Measurements from ENCODE around the gene PODXL2. TPM values are rescaled to one million over a fixed set of nuclear protein-coding genes. Genes with fewer than 3 reads are reported as not detected.
"Not testable (repeated sequence)": the region's sequence is repeated elsewhere in the genome, so short reads cannot be mapped to it uniquely, and the experiment has no call there.

PODXL2 gene
- total RNA-seq, 2 donors from 2014 or later: 0.69 to 1.4 TPM

DNA sequence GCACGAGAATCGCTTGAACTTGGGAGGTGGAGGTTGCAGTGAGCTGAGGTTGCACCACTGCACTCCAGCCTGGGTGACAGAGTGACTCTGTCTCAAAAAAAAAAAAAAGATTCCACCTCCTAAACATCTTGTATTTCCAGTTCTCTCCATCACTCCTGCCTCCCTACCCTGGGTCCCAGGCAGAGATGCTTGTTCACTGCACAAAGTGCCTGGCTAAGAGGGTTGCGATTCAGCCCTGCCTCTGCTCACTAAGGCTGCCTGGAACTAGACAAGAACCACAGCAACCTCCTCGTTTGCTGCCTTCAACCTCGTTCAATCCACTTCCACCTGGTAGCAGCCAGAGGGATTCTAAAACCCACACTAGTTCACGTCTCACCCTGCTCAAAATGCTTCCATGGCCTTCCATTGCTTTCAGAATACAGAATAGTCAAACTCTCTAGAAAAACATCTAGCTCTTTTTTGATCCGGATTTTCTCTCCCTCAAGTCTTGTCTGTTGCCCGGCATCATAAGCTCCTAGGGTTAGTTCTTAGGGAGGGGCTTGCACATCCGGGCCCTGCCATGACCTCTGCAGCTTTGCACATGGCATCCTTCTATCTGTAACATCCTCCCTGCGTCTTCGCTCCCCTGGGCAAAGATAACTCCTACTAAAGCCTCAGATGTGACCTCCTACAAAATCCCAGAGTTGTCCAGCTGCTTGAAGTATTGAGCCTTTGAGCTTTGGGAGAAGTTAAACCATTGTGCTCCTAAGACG is 31.8 kb upstream of the PODXL2 start:
- peak overlapping the region; percentile 90 for H3K4me3 Mint-ChIP-seq
- no peaks in the 10 kb centered on the region for H3K9me3 Mint-ChIP-seq
- H3K36me3 Mint-ChIP-seq (ENCODE audit: low read depth): peaks cover 43% of the 10 kb centered on the region
- no peaks in the 10 kb centered on the region for H3K27me3 Mint-ChIP-seq
- ATAC-seq (replicated peaks): no peak
- H3K27ac Mint-ChIP-seq: peak overlapping the region; percentile 87
- H3K4me1 Mint-ChIP-seq: peaks cover 14% of the 10 kb centered on the region

DNA sequence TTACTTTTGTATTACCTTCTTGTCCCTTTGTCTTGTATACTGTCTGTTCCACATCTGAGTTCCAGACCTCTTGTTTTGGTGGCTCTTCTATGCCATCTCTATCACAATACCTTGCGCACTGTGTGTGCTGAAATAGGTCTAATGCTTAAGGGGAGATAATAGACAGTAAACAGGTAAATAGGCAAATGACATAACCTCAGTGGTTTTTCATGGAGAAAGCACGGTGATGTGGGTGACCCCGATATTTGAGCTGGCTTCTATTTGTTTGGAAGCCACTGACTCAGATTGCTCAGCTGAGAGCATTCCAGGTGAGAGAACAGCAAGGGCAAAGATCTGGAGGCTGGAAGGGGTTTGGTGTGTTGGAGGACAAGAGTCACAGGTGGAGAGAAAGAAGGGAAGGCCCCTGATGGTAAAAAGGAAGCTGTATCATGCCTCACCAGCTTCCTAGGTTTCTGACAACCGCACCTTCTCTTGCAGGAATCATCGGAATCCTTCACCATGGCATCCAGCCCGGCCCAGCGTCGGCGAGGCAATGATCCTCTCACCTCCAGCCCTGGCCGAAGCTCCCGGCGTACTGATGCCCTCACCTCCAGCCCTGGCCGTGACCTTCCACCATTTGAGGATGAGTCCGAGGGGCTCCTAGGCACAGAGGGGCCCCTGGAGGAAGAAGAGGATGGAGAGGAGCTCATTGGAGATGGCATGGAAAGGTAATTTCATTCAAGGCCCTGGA is 30.0 kb upstream of the PODXL2 start:
- H3K36me3 Mint-ChIP-seq (ENCODE audit: low read depth): peaks cover 61% of the 10 kb centered on the region
- no peaks in the 10 kb centered on the region for H3K27me3 Mint-ChIP-seq
- ATAC-seq (replicated peaks): no peak
- H3K4me3 Mint-ChIP-seq: peak overlapping the region; percentile 90
- peaks cover 21% of the 10 kb centered on the region for H3K4me1 Mint-ChIP-seq
- H3K9me3 Mint-ChIP-seq: no peaks in the 10 kb centered on the region
- peak overlapping the region; percentile 87 for H3K27ac Mint-ChIP-seq

DNA sequence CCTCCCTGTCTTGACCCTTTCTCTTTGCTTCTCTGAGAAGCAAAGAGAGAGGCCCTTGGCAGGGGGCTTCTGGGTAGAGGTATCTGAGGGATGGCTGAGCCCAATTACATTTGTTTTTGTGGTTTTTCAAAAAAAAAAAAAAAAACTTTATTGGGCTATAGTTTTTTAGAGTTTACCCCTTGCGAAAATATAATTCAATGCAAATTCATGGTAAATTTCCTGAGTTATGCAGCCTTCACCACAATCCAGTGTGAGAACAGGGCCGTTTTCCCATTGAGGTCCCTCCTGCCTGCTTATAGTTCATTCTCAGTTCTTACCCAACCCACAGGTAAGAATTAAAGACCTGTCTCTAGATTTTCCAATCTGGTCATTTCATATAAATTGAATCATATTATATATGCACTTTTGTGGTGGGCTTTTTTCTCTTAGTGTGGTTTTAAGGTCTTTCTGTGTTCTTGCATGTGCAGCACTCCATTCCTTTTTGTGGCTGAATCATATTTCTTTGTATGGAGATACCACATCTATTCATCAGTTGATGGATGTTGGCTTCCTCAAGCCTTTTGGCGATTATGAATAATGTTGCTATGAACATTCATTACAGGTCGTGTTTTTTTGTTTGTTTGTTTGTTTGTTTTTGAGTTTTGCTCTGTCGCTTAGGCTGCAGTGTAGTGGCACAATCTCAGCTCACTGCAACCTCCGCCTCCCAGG is 28.1 kb upstream of the PODXL2 start:
- peaks cover 80% of the 10 kb centered on the region for H3K36me3 Mint-ChIP-seq (ENCODE audit: low read depth)
- H3K27ac Mint-ChIP-seq: no peak overlapping the region
- no peaks in the 10 kb centered on the region for H3K27me3 Mint-ChIP-seq
- peak overlapping the region; percentile 90 for H3K4me3 Mint-ChIP-seq
- no peaks in the 10 kb centered on the region for H3K9me3 Mint-ChIP-seq
- no peak for ATAC-seq (replicated peaks)
- peaks cover 24% of the 10 kb centered on the region for H3K4me1 Mint-ChIP-seq

DNA sequence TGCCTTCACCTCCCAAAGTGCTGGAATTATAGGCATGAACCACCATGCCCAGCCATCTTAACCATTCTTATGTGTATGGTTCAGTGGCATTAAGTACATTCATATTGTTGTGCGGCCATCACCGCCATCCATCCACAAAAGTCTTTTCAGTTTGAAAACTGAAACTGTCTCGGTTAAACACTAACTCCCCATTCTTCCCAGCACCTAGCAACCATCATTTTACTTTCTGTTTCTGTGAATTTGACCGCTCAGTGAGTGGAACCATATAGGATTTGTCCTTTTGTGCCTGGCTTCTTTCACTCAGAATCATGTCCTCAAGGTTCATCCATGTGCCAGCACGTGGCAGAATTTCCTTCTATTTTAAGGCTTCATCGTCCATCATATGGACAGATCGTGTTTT is 24.9 kb upstream of the PODXL2 start:
- H3K27me3 Mint-ChIP-seq: no peaks in the 10 kb centered on the region
- H3K27ac Mint-ChIP-seq: no peak overlapping the region
- H3K9me3 Mint-ChIP-seq: no peaks in the 10 kb centered on the region
- peaks cover 100% of the 10 kb centered on the region for H3K36me3 Mint-ChIP-seq (ENCODE audit: low read depth)
- no peak overlapping the region for H3K4me3 Mint-ChIP-seq
- H3K4me1 Mint-ChIP-seq: peaks cover 17% of the 10 kb centered on the region
- ATAC-seq (replicated peaks): no peak

DNA sequence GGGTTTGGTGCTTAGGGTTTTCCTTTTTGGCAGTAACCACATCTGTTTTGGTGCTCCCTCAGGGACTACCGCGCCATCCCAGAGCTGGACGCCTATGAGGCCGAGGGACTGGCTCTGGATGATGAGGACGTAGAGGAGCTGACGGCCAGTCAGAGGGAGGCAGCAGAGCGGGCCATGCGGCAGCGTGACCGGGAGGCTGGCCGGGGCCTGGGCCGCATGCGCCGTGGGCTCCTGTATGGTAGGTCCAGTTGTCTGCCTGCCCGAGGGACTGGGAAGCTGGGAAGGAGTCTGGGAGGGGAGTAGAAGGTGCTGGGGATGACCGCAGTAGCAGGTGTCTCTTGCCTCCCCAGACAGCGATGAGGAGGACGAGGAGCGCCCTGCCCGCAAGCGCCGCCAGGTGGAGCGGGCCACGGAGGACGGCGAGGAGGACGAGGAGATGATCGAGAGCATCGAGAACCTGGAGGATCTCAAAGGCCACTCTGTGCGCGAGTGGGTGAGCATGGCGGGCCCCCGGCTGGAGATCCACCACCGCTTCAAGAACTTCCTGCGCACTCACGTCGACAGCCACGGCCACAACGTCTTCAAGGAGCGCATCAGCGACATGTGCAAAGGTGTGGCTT is 24.3 kb upstream of the PODXL2 start:
- Mint-ChIP-seq H3K9me3 (no peaks in the 10 kb centered on the region), H3K27me3 (no peaks in the 10 kb centered on the region), H3K4me3 (no peak overlapping the region), H3K36me3 (ENCODE audit: low read depth) (peaks cover 100% of the 10 kb centered on the region), H3K27ac (no peak overlapping the region), H3K4me1 (peaks cover 17% of the 10 kb centered on the region)
- ATAC-seq (replicated peaks): no peak

DNA sequence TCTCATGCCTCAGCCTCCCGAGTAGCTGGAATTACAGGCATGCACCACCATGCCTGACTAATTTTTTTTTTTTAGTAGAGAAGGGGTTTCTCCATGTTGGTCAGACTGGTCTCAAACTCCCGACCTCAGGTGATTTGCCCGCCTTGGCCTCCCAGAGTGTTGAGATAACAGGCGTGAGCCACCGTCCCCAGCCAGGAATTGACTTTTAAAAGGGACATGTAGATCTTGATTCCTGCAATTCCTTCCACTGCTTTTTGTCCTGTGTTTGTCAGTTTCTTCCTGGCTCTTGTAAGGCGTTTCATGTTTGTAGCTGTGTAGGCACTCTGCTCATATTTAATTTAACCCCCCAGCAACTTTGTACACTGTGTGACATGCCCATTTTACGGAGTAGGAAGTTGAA is 23.4 kb upstream of the PODXL2 start:
- H3K27me3 Mint-ChIP-seq; H3K4me3 Mint-ChIP-seq; H3K9me3 Mint-ChIP-seq; H3K27ac Mint-ChIP-seq; ATAC-seq (replicated peaks): not testable (repeated sequence)
- Mint-ChIP-seq H3K36me3 (ENCODE audit: low read depth) (peaks cover 100% of the 10 kb centered on the region), H3K4me1 (peaks cover 17% of the 10 kb centered on the region)

DNA sequence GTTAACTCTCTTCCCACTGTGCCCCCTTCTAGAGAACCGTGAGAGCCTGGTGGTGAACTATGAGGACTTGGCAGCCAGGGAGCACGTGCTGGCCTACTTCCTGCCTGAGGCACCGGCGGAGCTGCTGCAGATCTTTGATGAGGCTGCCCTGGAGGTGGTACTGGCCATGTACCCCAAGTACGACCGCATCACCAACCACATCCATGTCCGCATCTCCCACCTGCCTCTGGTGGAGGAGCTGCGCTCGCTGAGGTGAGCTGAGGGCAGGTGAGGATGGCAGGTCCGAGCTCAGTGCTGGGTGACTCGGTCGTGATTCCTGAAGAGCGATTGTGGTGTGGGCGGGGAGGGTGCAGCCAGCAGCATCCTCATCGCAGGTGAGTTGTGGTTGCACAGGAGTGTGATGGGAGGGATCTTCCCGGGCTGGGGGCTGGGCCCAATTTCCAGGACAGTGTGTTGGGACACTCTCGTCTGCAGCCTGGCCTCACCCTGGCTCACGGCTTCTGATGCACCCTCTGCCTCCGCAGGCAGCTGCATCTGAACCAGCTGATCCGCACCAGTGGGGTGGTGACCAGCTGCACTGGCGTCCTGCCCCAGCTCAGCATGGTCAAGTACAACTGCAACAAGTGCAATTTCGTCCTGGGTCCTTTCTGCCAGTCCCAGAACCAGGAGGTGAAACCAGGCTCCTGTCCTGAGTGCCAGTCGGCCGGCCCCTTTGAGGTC is 22.7 kb upstream of the PODXL2 start:
- H3K27ac Mint-ChIP-seq: no peak overlapping the region

DNA sequence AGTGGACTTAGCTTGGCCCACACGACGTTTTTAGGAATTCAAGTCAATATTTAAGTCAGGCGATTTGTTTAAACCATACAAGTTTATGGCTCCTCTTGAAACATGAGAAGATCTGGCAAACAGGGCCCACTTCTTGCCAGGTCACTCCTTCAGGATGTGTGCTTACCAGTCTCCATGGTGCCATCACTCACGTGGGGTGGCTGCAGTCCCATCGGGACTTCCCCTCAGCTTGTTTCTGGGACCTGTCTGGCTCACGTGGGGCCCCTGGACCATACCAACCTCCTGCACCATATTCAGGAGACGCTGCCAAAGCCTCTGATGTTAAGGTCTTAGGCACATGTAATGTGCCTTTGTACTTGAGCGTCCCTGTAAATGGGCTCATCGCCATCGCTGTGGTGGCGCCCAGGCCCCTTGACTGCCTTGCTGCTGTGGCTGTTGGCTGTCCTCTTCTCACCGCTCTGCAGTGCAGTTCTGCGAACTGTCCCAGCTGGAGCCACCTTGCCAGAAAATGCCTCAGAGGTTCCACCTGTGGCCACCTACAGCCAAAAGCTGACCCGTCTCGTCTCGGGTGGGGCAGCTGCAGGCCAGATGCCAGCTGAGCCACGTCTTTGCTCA is 21.9 kb upstream of the PODXL2 start:
- peaks cover 12% of the 10 kb centered on the region for H3K4me1 Mint-ChIP-seq
- no peak overlapping the region for H3K4me3 Mint-ChIP-seq
- no peaks in the 10 kb centered on the region for H3K9me3 Mint-ChIP-seq
- peaks cover 100% of the 10 kb centered on the region for H3K36me3 Mint-ChIP-seq (ENCODE audit: low read depth)
- no peaks in the 10 kb centered on the region for H3K27me3 Mint-ChIP-seq
- no peak overlapping the region for H3K27ac Mint-ChIP-seq
- ATAC-seq (replicated peaks): no peak

More for the DNA sequence above, 22.7 kb upstream of the PODXL2 start:
- H3K4me3 Mint-ChIP-seq: no peak overlapping the region
- no peaks in the 10 kb centered on the region for H3K9me3 Mint-ChIP-seq
- ATAC-seq (replicated peaks): no peak
- H3K27me3 Mint-ChIP-seq: no peaks in the 10 kb centered on the region
- H3K4me1 Mint-ChIP-seq: peaks cover 17% of the 10 kb centered on the region
- H3K36me3 Mint-ChIP-seq (ENCODE audit: low read depth): peaks cover 100% of the 10 kb centered on the region

DNA sequence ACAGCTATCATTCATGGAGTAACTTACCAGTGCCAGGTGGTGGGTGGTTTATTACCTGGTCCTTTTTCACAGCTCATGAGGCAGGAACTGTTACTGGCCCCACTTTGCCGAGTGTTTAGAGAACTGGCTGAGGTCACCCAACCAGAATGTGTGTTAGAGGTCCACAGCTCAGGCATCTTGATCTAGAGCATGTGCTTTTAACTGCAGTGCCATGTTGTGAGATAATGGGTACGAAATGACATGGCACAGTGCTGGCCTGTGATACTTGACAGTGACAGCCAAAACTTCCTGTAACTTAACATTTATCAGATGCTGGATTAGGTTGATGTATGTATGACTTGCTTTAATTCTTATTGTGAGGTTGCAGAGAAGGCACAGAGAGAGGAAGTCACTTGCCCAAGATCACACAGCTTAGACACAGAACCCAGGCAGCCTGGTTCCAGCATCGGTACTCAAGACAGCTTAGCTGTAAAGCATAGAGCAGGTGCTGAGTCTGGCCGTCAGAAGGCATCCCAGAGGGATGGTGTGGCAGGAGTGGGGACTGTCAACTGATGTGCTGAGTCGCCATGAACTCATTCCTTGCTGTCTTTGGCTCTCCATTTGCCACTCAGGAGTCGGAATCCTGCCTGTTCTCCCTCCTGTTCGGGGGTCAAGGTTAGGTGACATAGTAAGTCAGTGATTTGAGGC is 21.2 kb upstream of the PODXL2 start:
- H3K27me3 Mint-ChIP-seq: no peaks in the 10 kb centered on the region
- H3K4me3 Mint-ChIP-seq: no peak overlapping the region
- no peaks in the 10 kb centered on the region for H3K9me3 Mint-ChIP-seq
- H3K27ac Mint-ChIP-seq: no peak overlapping the region
- H3K4me1 Mint-ChIP-seq: peaks cover 6% of the 10 kb centered on the region
- no peak for ATAC-seq (replicated peaks)
- peaks cover 100% of the 10 kb centered on the region for H3K36me3 Mint-ChIP-seq (ENCODE audit: low read depth)

DNA sequence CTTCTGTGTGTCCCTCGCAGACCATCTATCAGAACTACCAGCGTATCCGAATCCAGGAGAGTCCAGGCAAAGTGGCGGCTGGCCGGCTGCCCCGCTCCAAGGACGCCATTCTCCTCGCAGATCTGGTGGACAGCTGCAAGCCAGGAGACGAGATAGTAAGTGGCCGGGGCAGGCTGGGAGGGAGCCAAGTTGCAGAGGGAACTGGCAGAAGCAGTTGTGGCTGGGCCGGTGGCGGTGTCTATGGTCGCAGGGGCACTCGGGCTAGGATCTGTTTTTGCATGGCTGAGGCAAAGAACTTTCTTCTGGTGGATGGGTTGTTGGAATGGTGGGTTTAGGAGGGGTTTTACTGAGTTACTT is 20.6 kb upstream of the PODXL2 start:
- Mint-ChIP-seq H3K36me3 (ENCODE audit: low read depth) (peaks cover 100% of the 10 kb centered on the region), H3K4me3 (no peak overlapping the region), H3K4me1 (peaks cover 6% of the 10 kb centered on the region), H3K27ac (no peak overlapping the region), H3K27me3 (no peaks in the 10 kb centered on the region), H3K9me3 (no peaks in the 10 kb centered on the region)
- ATAC-seq (replicated peaks): no peak

DNA sequence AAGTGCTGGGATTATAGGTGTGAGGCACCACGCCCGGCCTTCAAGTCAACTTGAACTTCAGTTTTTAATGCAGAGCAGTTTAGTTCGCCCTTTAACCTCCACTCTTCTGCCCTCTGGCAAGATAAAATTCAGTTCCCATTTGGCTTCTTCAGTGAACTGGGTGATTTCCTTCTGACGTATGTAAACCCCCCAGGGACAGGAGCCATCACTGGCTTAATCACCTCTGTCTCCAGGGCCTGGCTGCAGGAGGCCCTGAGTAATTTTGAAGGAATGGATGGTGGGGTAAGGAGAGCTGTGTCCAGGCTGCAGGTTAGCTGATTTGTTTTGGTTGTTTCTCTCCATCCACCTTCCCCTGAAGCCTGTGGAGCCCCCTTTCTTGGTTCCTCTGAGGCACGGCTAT is 18.9 kb upstream of the PODXL2 start:
- ATAC-seq (replicated peaks): no peak
- Mint-ChIP-seq H3K36me3 (ENCODE audit: low read depth) (peaks cover 100% of the 10 kb centered on the region), H3K27ac (no peak overlapping the region), H3K4me1 (no peaks in the 10 kb centered on the region), H3K27me3 (no peaks in the 10 kb centered on the region), H3K9me3 (no peaks in the 10 kb centered on the region), H3K4me3 (no peak overlapping the region)

DNA sequence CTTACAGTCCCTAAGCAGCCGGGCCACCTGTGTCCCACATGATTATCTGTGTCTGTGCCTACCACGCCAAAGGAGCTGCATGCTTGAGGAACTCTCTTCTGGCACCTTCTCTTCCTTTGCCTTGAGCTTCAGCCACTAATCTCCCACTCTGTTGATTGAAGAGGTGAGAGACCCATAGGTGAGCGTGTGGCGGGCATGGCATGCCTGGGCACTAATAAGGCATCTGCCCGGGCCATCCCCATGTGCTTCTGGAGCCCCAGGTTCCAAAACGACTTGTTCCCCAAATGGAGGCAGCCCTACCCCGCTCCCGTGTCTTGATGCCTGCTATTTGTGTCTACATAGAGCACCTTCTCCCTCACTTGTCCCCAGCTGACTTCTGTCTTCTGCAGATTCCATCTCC is 17.7 kb upstream of the PODXL2 start:
- H3K27me3 Mint-ChIP-seq: no peaks in the 10 kb centered on the region
- no peaks in the 10 kb centered on the region for H3K9me3 Mint-ChIP-seq
- H3K4me3 Mint-ChIP-seq: no peak overlapping the region
- peaks cover 100% of the 10 kb centered on the region for H3K36me3 Mint-ChIP-seq (ENCODE audit: low read depth)
- no peak for ATAC-seq (replicated peaks)
- H3K27ac Mint-ChIP-seq: no peak overlapping the region
- no peaks in the 10 kb centered on the region for H3K4me1 Mint-ChIP-seq

DNA sequence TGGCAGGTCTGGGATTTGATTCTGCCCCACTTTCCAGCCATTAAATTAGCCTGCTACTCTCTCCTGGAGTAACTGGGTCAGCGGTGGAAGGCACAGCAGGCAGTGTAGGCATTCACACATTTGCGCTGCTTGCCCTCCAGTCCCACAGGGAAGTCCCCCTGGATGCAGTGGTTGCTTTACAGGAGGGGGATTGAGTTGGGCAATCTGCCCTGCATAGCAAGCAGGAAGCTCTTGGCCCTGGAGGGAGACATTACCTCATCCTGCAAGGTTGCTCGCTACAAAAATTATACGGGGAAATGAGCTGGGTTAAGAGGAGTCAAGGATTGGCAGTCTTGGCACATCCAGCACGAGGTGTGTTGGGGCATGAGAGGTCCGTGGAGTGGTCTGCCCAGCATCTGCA is 16.0 kb upstream of the PODXL2 start:
- Mint-ChIP-seq H3K36me3 (ENCODE audit: low read depth) (peaks cover 100% of the 10 kb centered on the region), H3K4me3 (no peak overlapping the region), H3K9me3 (no peaks in the 10 kb centered on the region), H3K27ac (no peak overlapping the region), H3K4me1 (no peaks in the 10 kb centered on the region), H3K27me3 (no peaks in the 10 kb centered on the region)
- ATAC-seq (replicated peaks): no peak
